HG02938 (cell line): ENCODE results near the gene BZW1.

Experiments
- ATAC-seq: cut with Tn5 transposase; IDR thresholded peaks from one replicate; pipeline ENCODE4 v1.9.1; 2021; ENCODE audit warnings: mild to moderate bottlenecking, moderate library complexity; ENCODE audit not compliant: unreplicated experiment

BZW1 gene

GRCh38 chr2:200869014-200869413 is 57.3 kb downstream of the BZW1 start:
- ATAC-seq = no peak

GRCh38 chr2:200871151-200871550 is 59.4 kb downstream of the BZW1 start:
- ATAC-seq = no peak

GRCh38 chr2:200873560-200873959 is 61.9 kb downstream of the BZW1 start:
- ATAC-seq = no peak
